ENCODE data around the gene ICAM3.

ICAM3 gene

DNA sequence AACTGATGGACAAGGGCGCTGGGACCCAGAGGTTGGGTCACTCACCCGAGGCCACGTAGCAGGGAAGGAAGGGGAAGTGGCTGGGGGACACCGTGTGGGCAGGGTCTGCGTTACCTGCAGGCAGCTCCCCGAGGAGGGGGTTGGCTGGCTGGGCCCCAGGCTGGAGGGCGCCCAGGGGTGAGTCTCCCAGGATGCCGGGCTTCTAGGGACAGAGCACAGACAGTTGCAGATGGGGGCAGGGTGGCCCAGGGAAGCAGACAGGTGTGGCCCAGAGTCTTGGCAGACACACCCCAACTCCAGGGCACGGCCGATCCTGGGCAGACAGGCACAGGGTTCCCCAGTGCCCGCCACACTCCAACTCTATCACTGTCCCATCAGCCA lies 18.0 kb downstream of the ICAM3 start:
- no peak overlapping the region for H3K27ac ChIP-seq (ENCODE audit: low read depth, low read length, poor library complexity, severe bottlenecking)
- H3F3A ChIP-seq (ENCODE audit: insufficient read depth, low read length): no peaks in the 10 kb centered on the region; the same call in 1 of the 2 replicates
- peaks cover 12% of the 10 kb centered on the region for H3K4me1 ChIP-seq (ENCODE audit: insufficient read depth, low read length, severe bottlenecking)
- TF ChIP-seq, protein P1, sequence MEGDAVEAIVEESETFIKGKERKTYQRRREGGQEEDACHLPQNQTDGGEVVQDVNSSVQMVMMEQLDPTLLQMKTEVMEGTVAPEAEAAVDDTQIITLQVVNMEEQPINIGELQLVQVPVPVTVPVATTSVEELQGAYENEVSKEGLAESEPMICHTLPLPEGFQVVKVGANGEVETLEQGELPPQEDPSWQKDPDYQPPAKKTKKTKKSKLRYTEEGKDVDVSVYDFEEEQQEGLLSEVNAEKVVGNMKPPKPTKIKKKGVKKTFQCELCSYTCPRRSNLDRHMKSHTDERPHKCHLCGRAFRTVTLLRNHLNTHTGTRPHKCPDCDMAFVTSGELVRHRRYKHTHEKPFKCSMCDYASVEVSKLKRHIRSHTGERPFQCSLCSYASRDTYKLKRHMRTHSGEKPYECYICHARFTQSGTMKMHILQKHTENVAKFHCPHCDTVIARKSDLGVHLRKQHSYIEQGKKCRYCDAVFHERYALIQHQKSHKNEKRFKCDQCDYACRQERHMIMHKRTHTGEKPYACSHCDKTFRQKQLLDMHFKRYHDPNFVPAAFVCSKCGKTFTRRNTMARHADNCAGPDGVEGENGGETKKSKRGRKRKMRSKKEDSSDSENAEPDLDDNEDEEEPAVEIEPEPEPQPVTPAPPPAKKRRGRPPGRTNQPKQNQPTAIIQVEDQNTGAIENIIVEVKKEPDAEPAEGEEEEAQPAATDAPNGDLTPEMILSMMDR (IDR thresholded peaks at IDR 0.05; ENCODE audit: low read length): no peak
- TF ChIP-seq EZH2 (IDR thresholded peaks at IDR 0.05; ENCODE audit: borderline replicate concordance, low read length): no peak
- H3K4me3 ChIP-seq (ENCODE audit: low read depth, low read length, poor library complexity, severe bottlenecking): no peak overlapping the region
- H3K4me2 ChIP-seq (ENCODE audit: low read length): no peak overlapping the region
- H3K9ac ChIP-seq (ENCODE audit: low read length): no peak overlapping the region
- no peaks in the 10 kb centered on the region for H3K79me2 ChIP-seq (ENCODE audit: insufficient read depth, low read length)
- H3K9me3 ChIP-seq (ENCODE audit: low read length): no peaks in the 10 kb centered on the region
- H3K27me3 ChIP-seq (ENCODE audit: insufficient read depth, low read length): no peaks in the 10 kb centered on the region
- no peaks in the 10 kb centered on the region for H3K9me2 ChIP-seq (ENCODE audit: low read depth, low read length)
- no peaks in the 10 kb centered on the region for H4K20me1 ChIP-seq (ENCODE audit: insufficient read depth, low read length)
- no peak overlapping the region for H2AFZ ChIP-seq (ENCODE audit: low read length)
- peaks cover 86% of the 10 kb centered on the region for H3K36me3 ChIP-seq (ENCODE audit: insufficient read depth, low read length)

DNA sequence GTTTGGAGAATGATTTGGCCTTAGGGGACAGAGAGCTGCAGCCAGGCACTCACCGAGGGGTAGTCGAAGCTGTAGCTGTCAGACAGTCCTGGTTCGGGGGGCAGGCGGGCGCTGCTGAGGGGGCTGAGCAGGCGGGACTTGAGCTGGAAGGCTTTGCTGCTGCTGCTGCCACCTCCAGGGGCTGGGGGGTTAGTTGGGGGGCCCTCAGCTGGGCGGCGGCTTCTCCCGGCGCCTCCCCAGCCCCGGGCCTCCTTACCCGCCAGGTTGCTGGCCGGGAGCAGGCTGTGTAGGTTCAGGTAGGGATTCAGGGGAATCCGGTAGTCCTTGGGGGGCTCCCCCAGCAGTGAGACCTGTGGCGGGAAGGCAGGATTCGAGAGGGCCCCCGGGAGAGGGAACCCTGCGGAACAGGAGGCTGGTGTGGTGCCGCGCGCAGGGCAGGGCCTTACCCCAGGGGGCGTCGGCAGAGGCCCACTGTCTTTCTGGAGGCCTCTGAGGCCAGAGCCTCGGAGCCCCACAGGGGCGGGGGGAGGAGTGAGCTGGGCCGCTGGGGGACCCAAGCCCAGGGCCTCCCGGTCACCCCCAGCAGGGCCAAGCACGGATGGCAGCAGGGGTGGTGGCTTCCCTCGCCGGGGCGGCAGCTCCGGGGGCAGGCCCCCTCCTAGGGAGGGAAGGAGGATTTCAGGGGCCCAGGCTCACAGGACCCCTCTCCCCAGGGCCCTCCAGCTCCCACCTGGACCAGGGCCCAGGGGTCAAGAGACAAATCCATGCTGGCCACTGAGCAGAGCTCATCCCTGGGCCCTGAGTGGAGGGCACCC lies 18.6 kb downstream of the ICAM3 start:
- TF ChIP-seq, protein P1 (IDR thresholded peaks at IDR 0.05; ENCODE audit: low read length): no peak
- TF ChIP-seq EZH2 (IDR thresholded peaks at IDR 0.05; ENCODE audit: borderline replicate concordance, low read length): no peak
- no peak overlapping the region for H3K4me3 ChIP-seq (ENCODE audit: low read depth, low read length, poor library complexity, severe bottlenecking)
- H3F3A ChIP-seq (ENCODE audit: insufficient read depth, low read length): no peaks in the 10 kb centered on the region
- H3K36me3 ChIP-seq (ENCODE audit: insufficient read depth, low read length): peaks cover 85% of the 10 kb centered on the region
- H2AFZ ChIP-seq (ENCODE audit: low read length): no peak overlapping the region
- H3K27ac ChIP-seq (ENCODE audit: low read depth, low read length, poor library complexity, severe bottlenecking): no peak overlapping the region
- no peaks in the 10 kb centered on the region for H3K27me3 ChIP-seq (ENCODE audit: insufficient read depth, low read length)
- H3K9ac ChIP-seq (ENCODE audit: low read length): no peak overlapping the region
- no peaks in the 10 kb centered on the region for H3K79me2 ChIP-seq (ENCODE audit: insufficient read depth, low read length)
- no peaks in the 10 kb centered on the region for H3K9me3 ChIP-seq (ENCODE audit: low read length)
- H3K4me1 ChIP-seq (ENCODE audit: insufficient read depth, low read length, severe bottlenecking): peaks cover 14% of the 10 kb centered on the region
- H4K20me1 ChIP-seq (ENCODE audit: insufficient read depth, low read length): no peaks in the 10 kb centered on the region
- H3K9me2 ChIP-seq (ENCODE audit: low read depth, low read length): no peaks in the 10 kb centered on the region
- no peak overlapping the region for H3K4me2 ChIP-seq (ENCODE audit: low read length)

DNA sequence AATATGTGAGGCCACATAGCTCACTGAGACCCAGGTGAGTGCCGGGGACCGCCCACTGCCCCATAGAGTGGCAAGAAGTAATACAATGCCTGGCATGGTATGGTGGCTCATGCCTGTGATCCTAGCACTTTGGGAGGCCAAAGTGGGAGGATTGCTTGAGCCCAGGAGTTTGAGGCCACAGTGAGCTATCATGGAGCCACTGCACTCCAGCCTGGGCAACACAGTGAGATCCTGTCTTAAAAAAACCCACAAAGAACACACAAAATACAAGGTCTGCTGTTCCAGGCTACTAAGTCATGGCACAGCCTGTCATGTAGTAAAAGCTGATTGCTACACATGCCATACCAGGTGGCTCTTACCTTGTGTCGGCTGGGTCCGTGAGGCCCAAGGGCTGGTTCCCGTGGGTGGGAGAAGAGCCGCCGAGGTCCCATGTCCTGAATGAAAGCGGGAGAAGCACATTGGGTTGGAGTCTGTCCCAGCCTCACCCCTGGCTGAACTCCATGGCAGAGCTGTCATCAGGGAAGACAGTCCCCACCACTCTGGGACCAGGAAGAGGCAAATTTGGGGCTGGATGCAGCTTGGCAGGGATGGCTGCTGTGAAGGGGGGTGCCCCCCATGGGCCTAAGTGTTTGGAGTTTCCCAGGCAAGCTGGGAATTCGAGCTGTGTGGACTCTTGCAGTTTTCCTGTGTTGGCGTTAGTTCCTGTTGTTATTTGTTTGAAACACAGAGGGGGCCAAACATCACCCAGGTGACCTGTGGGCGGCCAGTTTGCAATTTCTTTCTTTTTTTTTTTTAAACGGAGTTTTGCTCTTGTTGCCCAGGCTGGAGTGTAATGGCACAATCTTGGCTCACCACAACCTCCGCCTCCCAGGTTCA lies 20.4 kb downstream of the ICAM3 start:
- no peak overlapping the region for H3K4me2 ChIP-seq (ENCODE audit: low read length)
- H2AFZ ChIP-seq (ENCODE audit: low read length): no peak overlapping the region
- no peaks in the 10 kb centered on the region for H3K9me2 ChIP-seq (ENCODE audit: low read depth, low read length)
- no peaks in the 10 kb centered on the region for H3F3A ChIP-seq (ENCODE audit: insufficient read depth, low read length)
- peaks cover 72% of the 10 kb centered on the region for H3K36me3 ChIP-seq (ENCODE audit: insufficient read depth, low read length)
- H3K27ac ChIP-seq (ENCODE audit: low read depth, low read length, poor library complexity, severe bottlenecking): no peak overlapping the region
- peaks cover 23% of the 10 kb centered on the region for H3K4me1 ChIP-seq (ENCODE audit: insufficient read depth, low read length, severe bottlenecking)
- H3K9me3 ChIP-seq (ENCODE audit: low read length): no peaks in the 10 kb centered on the region
- no peak overlapping the region for H3K9ac ChIP-seq (ENCODE audit: low read length)
- H3K79me2 ChIP-seq (ENCODE audit: insufficient read depth, low read length): no peaks in the 10 kb centered on the region
- no peak for TF ChIP-seq EZH2 (IDR thresholded peaks at IDR 0.05; ENCODE audit: borderline replicate concordance, low read length)
- TF ChIP-seq, protein P1 (IDR thresholded peaks at IDR 0.05; ENCODE audit: low read length): no peak
- H4K20me1 ChIP-seq (ENCODE audit: insufficient read depth, low read length): no peaks in the 10 kb centered on the region
- H3K4me3 ChIP-seq (ENCODE audit: low read depth, low read length, poor library complexity, severe bottlenecking): no peak overlapping the region
- no peaks in the 10 kb centered on the region for H3K27me3 ChIP-seq (ENCODE audit: insufficient read depth, low read length)
